Uterus (tissue), 4 donors: Measurements from ENCODE around the gene LILRA5. TPM values are rescaled to one million over a fixed set of nuclear protein-coding genes. Genes with fewer than 3 reads are reported as not detected.

Experiments
- DNase-seq, 2 donors: peaks; one replicate each; pipeline ENCODE4 v3.0.0-alpha.2; 2019 to 2020
- H3K27ac ChIP-seq, 2 donors: fragments of 200-600 bp; sonication (generic); 1 replicate in 1 of 2; 2 replicates in 1 of 2; pipeline ENCODE4 v1.5.1; 2016 to 2018
- H3K27me3 ChIP-seq, 2 donors: fragments of 200-600 bp; sonication (generic); one replicate each; pipeline ENCODE4 v1.5.1; 2018 to 2019; ENCODE audit warnings: control low read depth in 1 of 2
- H3K36me3 ChIP-seq, 2 donors: fragments of 200-600 bp; sonication (generic); one replicate each; pipeline ENCODE4 v1.5.1; 2019; ENCODE audit warnings: control low read depth in 1 of 2
- H3K4me1 ChIP-seq, 2 donors: fragments of 200-600 bp; sonication (generic); one replicate each; pipeline ENCODE4 v1.5.1; 2018 to 2019; ENCODE audit warnings: control low read depth in 1 of 2
- H3K4me3 ChIP-seq, 2 donors: fragments of 200-600 bp; sonication (generic); 1 replicate in 1 of 2; 2 replicates in 1 of 2; pipeline ENCODE4 v1.5.1; 2018 to 2019; ENCODE audit warnings: mild to moderate bottlenecking in 1 of 2
- H3K9me3 ChIP-seq, 2 donors: fragments of 200-600 bp; sonication (generic); one replicate each; pipeline ENCODE4 v1.5.1; 2019; ENCODE audit warnings: control low read depth in 1 of 2
- CTCF ChIP-seq, 4 experiments: fragments of 200-600 bp in 2 of 4; fragments of 450-650 bp in 2 of 4; sonication (generic) in 2 of 4; IDR thresholded peaks; one replicate each; pipeline ENCODE4 v1.5.1; 2016 to 2019; ENCODE audit warnings: antibody characterized with exemption in 4 of 4, mild to moderate bottlenecking in 2 of 4, moderate library complexity in 1 of 4
- POLR2A ChIP-seq, 2 donors: fragments of 450-650 bp; IDR thresholded peaks; one replicate each; pipeline ENCODE4 v1.6.1; 2016; ENCODE audit warnings: antibody characterized with exemption in 2 of 2, mild to moderate bottlenecking in 1 of 2, moderate library complexity in 1 of 2
- intact Hi-C: fragments of 100-400 bp; cut with DNase I; formaldehyde crosslinking; loops from one replicate; pipeline ENCODE4 v1.15.1; 2023; ENCODE audit warnings: low total_unique reads
- total RNA-seq, 4 donors: library from RNA; depleted of rRNA in 3 of 4; stranded (reverse); fragments of >200 nt in 3 of 4; gene quantifications; one replicate each; pipeline versions ENCODE4 v1.1.0 to v1.2.4, GENCODE V29; 2014 to 2023
- donor health status: DM: yes; HTN: yes; CAD: no.

LILRA5 gene
- total RNA-seq, 4 donors from 2014 or later = 0.35 to 9.7 (median 2.8) TPM; not detected in 1

GRCh38 chr19:54305141-54305540 is 7.8 kb downstream of the LILRA5 start:
- Histone ChIP-seq H3K4me3 (no peak overlapping the region), H3K27me3 (no peaks in the 10 kb centered on the region), H3K4me1 (no peaks in the 10 kb centered on the region), H3K27ac (no peak overlapping the region), H3K36me3 (no peaks in the 10 kb centered on the region), H3K9me3 (no peaks in the 10 kb centered on the region)
- intact Hi-C loops = no loop called here
- no peak for TF ChIP-seq CTCF (IDR thresholded peaks at IDR 0.05)
- TF ChIP-seq POLR2A (IDR thresholded peaks at IDR 0.05) = no peak
- DNase-seq = no peak

DNA sequence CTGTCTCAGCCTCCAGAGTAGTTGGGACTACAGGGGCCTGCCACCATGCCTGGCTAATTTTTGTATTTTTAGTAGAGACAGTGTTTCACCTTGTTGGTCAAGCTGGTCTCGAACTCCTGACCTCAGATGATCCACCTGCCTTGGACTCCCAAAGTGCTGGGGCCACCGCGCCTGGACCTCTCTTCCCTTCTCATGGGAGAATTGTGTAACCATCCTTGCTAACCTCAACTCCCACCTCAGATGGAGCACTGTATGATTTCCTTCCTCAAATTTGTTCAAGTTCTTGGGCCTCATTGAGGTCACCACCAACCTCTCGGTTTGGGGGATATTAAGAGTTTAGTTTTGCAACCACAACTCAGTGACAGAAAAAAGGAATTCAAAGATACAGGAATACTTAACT is 10.7 kb downstream of the LILRA5 start:
- no peak for DNase-seq
- H3K4me3 ChIP-seq = no peak overlapping the region

GRCh38 chr19:54299515-54299914 is 13.5 kb downstream of the LILRA5 start:
- intact Hi-C loops = no loop called here
- Histone ChIP-seq H3K4me3 (no peak overlapping the region), H3K36me3 (no peaks in the 10 kb centered on the region), H3K27me3 (no peaks in the 10 kb centered on the region), H3K4me1 (no peaks in the 10 kb centered on the region), H3K27ac (no peak overlapping the region), H3K9me3 (no peaks in the 10 kb centered on the region)
- TF ChIP-seq CTCF (IDR thresholded peaks at IDR 0.05) (no peak), POLR2A (IDR thresholded peaks at IDR 0.05) (no peak)
- DNase-seq = no peak

More for the DNA sequence above, 10.7 kb downstream of the LILRA5 start:
- intact Hi-C loops = no loop called here
- TF ChIP-seq POLR2A (IDR thresholded peaks at IDR 0.05) (no peak), CTCF (IDR thresholded peaks at IDR 0.05) (no peak)
- H3K27me3 ChIP-seq = no peaks in the 10 kb centered on the region
- H3K9me3 ChIP-seq = no peaks in the 10 kb centered on the region
- no peaks in the 10 kb centered on the region for H3K4me1 ChIP-seq
- no peak overlapping the region for H3K27ac ChIP-seq
- no peaks in the 10 kb centered on the region for H3K36me3 ChIP-seq

- intact Hi-C loops = no loop called here
- no peak overlapping the region for H3K4me3 ChIP-seq
- no peaks in the 10 kb centered on the region for H3K4me1 ChIP-seq
- no peaks in the 10 kb centered on the region for H3K27me3 ChIP-seq
- H3K36me3 ChIP-seq = no peaks in the 10 kb centered on the region
- TF ChIP-seq POLR2A (IDR thresholded peaks at IDR 0.05) (no peak), CTCF (IDR thresholded peaks at IDR 0.05) (no peak)
- H3K9me3 ChIP-seq = no peaks in the 10 kb centered on the region
- H3K27ac ChIP-seq = no peak overlapping the region
- no peak for DNase-seq
Observed at GRCh38 chr19:54299126-54299498, 13.9 kb downstream of the LILRA5 start.

GRCh38 chr19:54298357-54299125 is 14.4 kb downstream of the LILRA5 start:
- Histone ChIP-seq H3K27me3 (no peaks in the 10 kb centered on the region), H3K36me3 (no peaks in the 10 kb centered on the region), H3K4me3 (no peak overlapping the region), H3K27ac (no peak overlapping the region), H3K4me1 (no peaks in the 10 kb centered on the region), H3K9me3 (no peaks in the 10 kb centered on the region)
- DNase-seq = no peak
- TF ChIP-seq CTCF (IDR thresholded peaks at IDR 0.05) (no peak), POLR2A (IDR thresholded peaks at IDR 0.05) (no peak)
- intact Hi-C loops = no loop called here
